Stimulated activated effector memory CD8-positive, alpha-beta T cell treated with anti-CD3 and anti-CD28 coated beads, Interleukin-12 subunit alpha, Interleukin-12 subunit beta, amount 100 ng/mL, for 72 hours (primary cell): Measurements from ENCODE around the gene OR6S1.
"Not testable (repeated sequence)": the region's sequence is repeated elsewhere in the genome, so short reads cannot be mapped to it uniquely, and the experiment has no call there.

Experiments
- ATAC-seq: fragments of 150-1000 bp; cut with Tn5 transposase; 2 replicates; pipeline ENCODE4 v1.10.0; 2021
- DNase-seq, 2 donors: peaks; one replicate each; pipeline ENCODE4 v3.0.0; 2021 to 2022; ENCODE audit warnings: low spot score in 2 of 2
- H3K27ac Mint-ChIP-seq: one replicate; pipeline ENCODE4 v1.8.0; 2022; ENCODE audit warnings: mild to moderate bottlenecking, mixed read lengths
- H3K36me3 Mint-ChIP-seq: one replicate; pipeline ENCODE4 v1.8.0; 2022; ENCODE audit warnings: mild to moderate bottlenecking, mixed read lengths
- H3K4me1 Mint-ChIP-seq: one replicate; pipeline ENCODE4 v1.8.0; 2022; ENCODE audit warnings: mixed read lengths
- H3K4me3 Mint-ChIP-seq: one replicate; pipeline ENCODE4 v1.8.0; 2022; ENCODE audit warnings: mild to moderate bottlenecking, mixed read lengths
- H3K9me3 Mint-ChIP-seq: one replicate; pipeline ENCODE4 v1.8.0; 2022; ENCODE audit warnings: mixed read lengths

Gene OR6S1

DNA sequence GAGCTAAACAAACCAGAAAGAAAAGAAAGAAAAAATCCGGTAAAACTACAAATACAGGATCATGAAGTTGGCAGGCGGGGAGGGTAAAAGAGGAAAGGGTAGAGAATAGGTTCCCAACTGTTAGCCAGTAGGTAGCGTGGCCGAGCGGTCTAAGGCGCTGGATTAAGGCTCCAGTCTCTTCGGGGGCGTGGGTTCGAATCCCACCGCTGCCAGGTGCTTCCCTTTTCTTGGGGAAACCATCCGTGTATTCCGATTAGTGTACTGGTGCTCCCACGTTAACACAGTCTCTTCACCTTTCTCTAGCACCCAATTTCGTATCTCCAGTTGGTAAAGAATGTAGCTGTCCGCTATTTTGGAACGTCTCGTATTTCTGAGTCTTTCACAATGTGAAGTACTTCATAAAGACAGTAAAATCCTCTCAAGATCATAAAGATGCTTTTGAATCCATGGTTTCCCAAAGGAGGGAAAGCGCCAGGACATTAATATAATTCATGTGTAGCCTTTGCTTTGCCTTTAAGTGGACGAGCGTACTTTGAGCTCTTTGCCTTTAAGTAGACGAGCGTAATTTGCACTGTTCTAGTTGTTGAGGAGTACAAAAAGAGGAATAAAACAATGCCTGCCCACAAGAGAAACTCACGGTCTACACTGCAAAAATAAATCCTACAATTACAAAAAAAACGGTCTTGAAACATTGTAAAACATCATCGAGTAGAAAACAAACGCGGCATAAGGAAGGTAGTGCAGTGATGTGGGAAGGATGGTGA is 31.3 kb downstream of the OR6S1 start:
- Mint-ChIP-seq H3K4me3 (no peak overlapping the region), H3K4me1 (peaks cover 21% of the 10 kb centered on the region), H3K27ac (no peak overlapping the region), H3K9me3 (no peaks in the 10 kb centered on the region), H3K36me3 (no peaks in the 10 kb centered on the region)
- ATAC-seq (peak; percentile 29), DNase-seq (peak; percentile 63 to 91)

DNA sequence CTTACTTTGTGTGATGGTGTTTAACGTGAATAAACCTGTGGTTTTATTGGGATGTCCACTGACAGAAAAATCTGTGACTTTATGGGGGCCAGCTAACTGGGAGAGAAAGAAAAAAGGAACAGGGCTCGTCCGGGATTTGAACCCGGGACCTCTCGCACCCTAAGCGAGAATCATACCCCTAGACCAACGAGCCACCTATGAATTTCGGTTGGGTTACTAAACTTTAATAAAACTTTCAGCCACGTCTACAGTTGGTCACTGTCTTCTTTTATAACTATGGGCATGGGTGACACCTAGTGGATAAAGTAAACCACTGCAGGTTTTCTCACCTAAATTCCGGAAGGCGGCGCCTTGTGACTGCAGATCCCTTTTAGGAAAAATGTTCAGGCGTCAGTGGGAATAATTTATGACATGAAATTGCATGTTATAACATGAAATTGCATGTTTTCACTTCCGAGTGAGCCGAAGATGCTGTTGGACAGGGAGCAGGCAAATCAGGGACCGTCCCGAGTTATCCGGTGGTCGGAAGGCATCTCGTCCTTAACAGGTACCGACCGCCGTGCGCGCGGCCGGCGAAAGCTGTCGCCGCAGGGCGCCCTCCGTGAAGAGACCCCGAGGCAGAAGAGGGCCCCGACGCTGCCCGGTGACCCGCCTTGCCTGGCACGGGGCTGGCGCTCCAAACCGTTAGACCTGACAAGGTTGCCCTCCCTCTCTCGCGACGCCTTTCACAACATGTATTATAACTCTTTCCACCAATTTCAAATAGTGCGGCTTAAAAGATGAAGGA is 32.1 kb downstream of the OR6S1 start:
- DNase-seq, result peak; percentile 65 to 91
- H3K4me1 Mint-ChIP-seq, result peaks cover 16% of the 10 kb centered on the region
- no peaks in the 10 kb centered on the region for H3K9me3 Mint-ChIP-seq
- H3K27ac Mint-ChIP-seq, result no peak overlapping the region
- no peak overlapping the region for H3K4me3 Mint-ChIP-seq
- no peaks in the 10 kb centered on the region for H3K36me3 Mint-ChIP-seq
- peak; percentile 40 for ATAC-seq

DNA sequence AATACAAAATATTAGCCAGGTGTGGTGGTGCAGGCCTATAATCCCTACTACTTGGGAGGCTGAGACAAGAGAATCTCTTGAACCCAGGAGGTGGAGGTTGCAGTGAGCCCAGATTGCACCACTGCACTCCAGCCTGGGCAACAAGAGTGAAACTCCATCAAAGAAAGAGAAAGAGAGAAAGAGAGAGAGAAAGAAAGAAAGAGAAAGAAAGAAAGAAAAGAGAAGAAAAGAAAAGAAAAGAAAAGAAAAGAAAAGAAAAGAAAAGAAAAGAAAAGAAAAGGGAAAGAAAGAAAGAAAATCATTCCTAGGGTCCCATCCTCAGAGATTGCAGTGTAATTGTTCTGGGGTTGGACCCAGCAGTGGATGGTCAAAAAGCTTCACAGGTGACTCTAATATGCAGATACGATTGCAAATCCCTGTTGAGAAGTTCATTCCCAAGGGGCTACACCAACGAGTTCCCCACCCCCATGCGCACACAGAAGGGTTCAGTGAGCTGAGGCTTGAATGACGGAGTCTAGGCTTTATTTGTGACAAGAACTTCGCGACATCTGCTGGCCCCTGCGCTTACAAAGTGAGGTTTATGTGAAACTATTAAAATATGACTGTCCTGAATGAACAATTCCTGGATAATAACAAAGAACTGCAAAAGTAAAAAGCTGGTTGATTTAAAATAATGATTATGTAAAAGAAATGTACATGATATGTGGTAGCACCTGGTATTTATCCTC is 32.9 kb downstream of the OR6S1 start:
- Mint-ChIP-seq H3K4me3 (peak overlapping the region; percentile 24), H3K27ac (no peak overlapping the region), H3K4me1 (peaks cover 16% of the 10 kb centered on the region), H3K36me3 (no peaks in the 10 kb centered on the region), H3K9me3 (no peaks in the 10 kb centered on the region)
- no peak for DNase-seq
- no peak for ATAC-seq

DNA sequence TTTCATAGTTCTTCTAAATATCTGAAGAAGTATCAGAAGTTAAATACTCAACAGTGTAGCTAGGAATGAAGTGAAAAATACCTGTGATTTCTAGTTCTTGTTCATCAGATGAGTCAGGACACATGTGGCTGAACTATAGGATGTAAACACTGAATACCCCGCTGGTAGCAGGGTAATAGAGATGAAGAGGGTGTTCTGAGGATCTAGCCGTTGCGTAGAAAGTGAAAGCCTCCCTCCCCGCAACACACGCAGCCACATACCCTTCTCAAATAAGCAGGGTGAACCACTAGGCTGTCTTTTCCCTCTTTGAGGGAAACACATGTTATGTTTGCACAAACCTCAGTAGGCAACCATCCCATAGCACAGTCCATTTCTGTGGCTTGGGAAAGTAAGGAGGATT is 33.9 kb downstream of the OR6S1 start:
- peak; percentile 53 for ATAC-seq
- no peak for DNase-seq
- Mint-ChIP-seq H3K9me3 (no peaks in the 10 kb centered on the region), H3K4me3 (no peak overlapping the region), H3K36me3 (no peaks in the 10 kb centered on the region), H3K4me1 (peaks cover 16% of the 10 kb centered on the region), H3K27ac (no peak overlapping the region)

DNA sequence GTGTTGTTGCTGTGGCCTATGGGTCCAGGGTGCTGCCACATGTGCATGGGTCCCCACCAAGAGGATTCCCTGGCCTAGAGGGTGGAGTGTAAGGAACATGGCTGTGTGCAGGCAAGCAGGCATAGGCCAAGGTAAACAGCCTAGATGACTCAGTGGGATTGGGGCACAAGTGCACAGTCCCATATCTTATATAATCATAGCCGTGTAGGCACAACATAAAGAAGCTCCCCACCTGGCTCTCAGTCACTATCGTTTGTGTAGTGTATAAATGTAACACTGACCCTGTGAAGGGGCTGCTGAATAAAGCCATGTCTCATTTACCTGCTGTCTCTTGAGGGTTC is 34.6 kb downstream of the OR6S1 start:
- Mint-ChIP-seq H3K36me3 (no peaks in the 10 kb centered on the region), H3K4me3 (no peak overlapping the region), H3K4me1 (peaks cover 16% of the 10 kb centered on the region), H3K27ac (no peak overlapping the region), H3K9me3 (no peaks in the 10 kb centered on the region)
- DNase-seq, result no peak
- no peak for ATAC-seq

DNA sequence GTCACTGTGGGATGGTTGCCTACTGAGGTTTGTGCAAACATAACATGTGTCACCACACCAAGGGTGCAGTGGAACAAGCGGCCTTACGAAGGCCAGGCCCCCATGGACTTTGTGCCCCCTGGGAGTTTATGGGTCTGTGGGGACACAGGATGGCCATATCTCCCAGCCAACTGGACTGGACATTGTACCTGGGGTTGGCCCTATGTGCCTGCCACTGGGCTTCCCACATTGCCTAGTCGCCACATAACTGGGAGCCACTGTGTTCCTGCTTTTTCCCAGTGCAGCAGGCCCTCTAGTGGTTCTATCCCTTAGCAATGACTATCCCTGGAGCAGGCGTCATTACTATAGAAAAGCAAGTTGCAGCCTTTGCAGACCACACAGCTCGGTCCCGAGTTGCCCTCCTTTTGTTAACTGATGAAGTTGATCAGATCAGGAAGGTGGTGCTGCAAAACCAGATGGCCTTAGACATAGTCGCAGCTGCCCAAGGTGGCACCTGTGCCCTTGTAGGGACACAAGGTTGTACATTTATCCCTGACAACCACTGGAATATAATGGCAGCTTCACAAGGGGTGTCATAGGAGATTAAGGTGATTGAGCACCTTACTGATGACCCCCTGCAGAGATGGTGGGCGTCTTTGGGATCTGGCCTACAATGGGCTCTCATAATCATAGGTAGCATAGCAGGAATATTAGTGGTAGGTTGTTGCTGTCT is 35.1 kb downstream of the OR6S1 start:
- Mint-ChIP-seq H3K27ac (no peak overlapping the region), H3K4me3 (no peak overlapping the region), H3K36me3 (no peaks in the 10 kb centered on the region), H3K9me3 (no peaks in the 10 kb centered on the region), H3K4me1 (peaks cover 16% of the 10 kb centered on the region)
- ATAC-seq, result no peak
- DNase-seq, result no peak

DNA sequence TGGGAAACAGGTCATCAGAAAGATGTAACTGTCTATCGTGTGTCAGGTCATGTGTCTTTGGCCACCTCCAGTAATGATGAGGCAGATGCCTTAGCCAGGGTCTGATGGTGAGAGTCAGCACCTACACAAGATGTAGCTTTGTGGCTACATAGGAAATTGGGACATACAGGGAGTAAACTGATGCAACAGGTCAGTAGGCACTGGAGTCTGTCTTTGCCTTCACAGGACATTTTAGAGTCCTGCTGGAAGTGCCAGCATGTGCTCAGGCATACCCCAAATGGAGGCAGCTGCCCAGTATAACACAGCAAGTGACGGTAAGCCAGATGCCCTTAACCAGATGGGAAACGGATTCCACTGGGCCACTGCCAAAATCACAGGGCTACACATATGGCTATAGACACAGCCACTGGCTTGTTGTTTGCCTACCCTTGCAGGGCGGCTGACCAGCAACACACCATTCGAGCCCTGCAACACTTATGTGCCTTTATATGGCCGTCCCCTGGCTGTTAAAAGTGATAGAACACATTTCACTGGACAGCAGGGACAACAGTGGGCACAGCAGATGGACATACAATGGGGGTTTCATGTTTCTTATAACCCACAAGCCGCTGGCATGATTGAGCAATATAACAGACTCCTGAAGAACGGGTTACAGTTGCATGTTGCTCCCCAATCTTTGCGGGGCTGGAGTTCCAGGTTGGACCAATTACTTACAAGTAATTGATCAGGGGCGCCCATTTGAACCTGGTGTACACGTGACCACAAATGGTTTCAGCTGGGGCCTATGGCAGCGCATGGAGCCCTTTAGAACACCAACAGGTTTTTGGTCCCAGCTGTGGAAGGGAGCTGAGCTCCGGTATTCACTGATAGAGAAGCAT is 37.4 kb downstream of the OR6S1 start:
- peaks cover 16% of the 10 kb centered on the region for H3K4me1 Mint-ChIP-seq
- H3K4me3 Mint-ChIP-seq, result no peak overlapping the region
- H3K27ac Mint-ChIP-seq, result no peak overlapping the region
- no peaks in the 10 kb centered on the region for H3K9me3 Mint-ChIP-seq
- no peak for DNase-seq
- no peaks in the 10 kb centered on the region for H3K36me3 Mint-ChIP-seq
- ATAC-seq, result no peak

DNA sequence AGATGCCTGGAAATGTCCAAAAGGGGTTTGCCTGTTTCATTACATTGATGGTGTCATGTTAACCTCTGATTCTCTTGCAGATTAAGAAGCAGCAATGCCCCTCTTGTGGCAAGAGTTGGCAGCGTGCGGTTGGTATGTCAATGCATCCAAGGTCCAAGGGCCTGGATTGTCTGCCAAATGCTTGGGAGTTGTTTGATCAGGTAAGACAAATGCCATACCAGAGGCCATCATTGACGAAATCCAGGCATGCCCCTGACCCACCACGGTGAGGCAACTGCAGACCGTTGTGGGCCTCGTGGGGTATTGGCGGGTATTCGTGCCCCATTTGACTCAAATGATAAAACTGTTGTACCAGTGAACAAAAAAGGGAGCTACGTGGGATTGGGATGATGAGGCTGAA is 38.9 kb downstream of the OR6S1 start:
- Mint-ChIP-seq H3K4me1 (peaks cover 6% of the 10 kb centered on the region), H3K27ac (no peak overlapping the region), H3K36me3 (no peaks in the 10 kb centered on the region), H3K9me3 (no peaks in the 10 kb centered on the region), H3K4me3 (no peak overlapping the region)
- DNase-seq (no peak), ATAC-seq (no peak)

DNA sequence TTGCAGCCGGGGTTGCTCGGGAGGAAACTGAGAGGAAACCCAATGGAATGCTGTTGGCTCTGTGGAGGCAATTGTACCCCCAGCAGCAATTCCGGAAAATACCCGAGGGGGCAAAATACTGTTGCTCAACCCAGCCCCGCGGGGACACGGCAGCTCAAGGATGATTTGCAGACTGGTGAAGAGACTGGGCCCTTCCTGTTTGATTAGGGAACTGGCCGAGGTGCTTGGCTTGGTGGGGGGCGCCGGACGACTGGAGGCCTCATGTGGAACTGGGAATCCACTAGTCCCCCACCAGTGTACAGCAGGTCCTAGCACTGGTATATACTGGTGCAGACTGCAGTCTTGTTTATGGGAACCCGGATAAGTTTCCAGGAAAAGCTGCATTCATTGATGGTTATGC is 40.0 kb downstream of the OR6S1 start:
- Mint-ChIP-seq H3K9me3 (no peaks in the 10 kb centered on the region), H3K27ac (no peak overlapping the region), H3K4me3 (no peak overlapping the region), H3K4me1 (no peaks in the 10 kb centered on the region), H3K36me3 (no peaks in the 10 kb centered on the region)
- DNase-seq (no peak), ATAC-seq (no peak)

DNA sequence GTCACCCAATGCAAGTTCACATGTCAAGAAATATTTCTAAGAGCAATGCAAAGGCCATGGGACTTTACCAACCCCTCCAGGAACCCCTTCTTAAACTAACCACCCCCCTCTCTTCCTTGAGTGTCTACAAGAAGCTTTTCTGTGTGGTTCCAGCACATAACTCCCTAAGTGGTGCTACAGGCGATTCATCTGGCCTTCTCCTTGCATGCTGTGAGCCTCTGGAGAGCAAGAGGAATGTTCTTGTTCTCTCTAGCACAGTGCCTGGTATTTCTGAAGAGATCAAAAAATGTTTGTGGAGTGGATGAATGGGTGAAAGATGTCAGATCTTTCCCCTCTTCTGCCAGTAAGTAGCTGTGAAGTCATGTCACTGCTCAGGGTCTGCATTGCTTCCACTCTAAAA is 44.4 kb downstream of the OR6S1 start:
- Mint-ChIP-seq H3K9me3 (no peaks in the 10 kb centered on the region), H3K27ac (no peak overlapping the region), H3K4me3 (no peak overlapping the region), H3K4me1 (no peaks in the 10 kb centered on the region), H3K36me3 (no peaks in the 10 kb centered on the region)
- no peak for ATAC-seq
- DNase-seq, result no peak

DNA sequence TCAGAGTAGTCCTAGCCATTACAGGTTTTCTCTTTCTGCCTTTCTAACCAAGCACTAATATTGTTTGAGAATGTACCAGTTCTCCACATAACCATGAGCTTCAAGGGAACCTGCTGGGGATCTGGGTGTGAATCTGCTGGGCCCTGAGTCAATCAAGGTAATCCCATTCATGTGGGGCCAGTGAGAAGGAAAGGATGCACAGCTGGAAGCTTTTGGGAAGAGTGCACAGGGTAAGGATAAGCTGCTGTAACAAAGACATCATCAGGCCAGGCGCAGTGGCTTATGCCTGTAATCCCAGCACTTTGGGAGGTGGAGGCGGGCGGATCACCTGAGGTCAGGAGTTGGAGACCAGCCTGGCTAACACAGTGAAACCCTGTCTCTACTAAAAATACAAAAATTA is 45.8 kb downstream of the OR6S1 start:
- H3K4me1 Mint-ChIP-seq, DNase-seq, H3K27ac Mint-ChIP-seq, H3K9me3 Mint-ChIP-seq, ATAC-seq, H3K4me3 Mint-ChIP-seq, H3K36me3 Mint-ChIP-seq: not testable (repeated sequence)

DNA sequence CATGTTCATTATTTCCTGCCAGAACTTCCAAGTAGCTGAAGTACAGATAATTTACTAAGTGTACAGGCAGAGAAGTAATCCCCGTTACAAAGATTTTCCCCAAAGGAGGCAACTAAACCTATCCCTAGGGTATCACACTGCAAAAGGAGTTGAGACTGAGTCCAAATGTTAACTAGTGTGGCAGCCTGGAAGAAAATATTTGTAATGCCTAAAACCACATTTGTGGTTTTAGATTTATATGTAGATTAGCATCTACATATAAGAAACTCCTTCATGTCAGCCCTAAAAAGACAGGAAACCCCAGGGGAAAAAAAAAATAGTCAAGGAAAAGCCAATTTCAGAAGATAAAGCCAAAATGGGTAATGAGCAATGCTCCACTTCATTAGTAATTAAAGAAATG is 48.9 kb downstream of the OR6S1 start:
- H3K4me3 Mint-ChIP-seq, result no peak overlapping the region
- no peaks in the 10 kb centered on the region for H3K9me3 Mint-ChIP-seq
- ATAC-seq (no peak), DNase-seq (no peak)
- H3K4me1 Mint-ChIP-seq, result no peaks in the 10 kb centered on the region
- H3K27ac Mint-ChIP-seq, result no peak overlapping the region
- H3K36me3 Mint-ChIP-seq, result no peaks in the 10 kb centered on the region

DNA sequence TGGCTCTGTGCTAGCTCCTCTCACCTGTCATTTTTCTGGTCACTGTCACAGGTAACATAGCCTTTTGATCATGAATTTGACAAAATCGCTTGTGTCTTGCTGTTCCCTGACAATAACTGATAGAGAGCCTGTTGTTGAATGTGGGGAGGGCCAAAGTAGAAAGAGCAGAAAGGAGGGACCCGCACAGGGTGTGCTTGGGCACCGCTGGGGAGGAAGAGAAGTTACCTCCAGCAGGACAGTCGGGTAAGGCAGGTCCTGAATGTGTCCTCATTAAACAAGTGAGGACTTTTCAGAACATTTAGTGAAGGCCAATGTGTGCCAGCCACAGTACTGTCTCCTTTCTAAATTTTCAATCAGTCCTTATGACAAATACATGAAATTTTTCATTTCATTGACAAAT is 50.3 kb downstream of the OR6S1 start, which contains the start of gene RNASE12:
Gene RNASE12, minus strand, starts transcription at position 142 of the 400 bp plus-strand sequence. CDS start 653 bp downstream, outside the sequence.
- no peak within 1 kb of the TSS for H3K4me3 Mint-ChIP-seq

More for the DNA sequence above, 50.3 kb downstream of the OR6S1 start, which contains the start of gene RNASE12:
- ATAC-seq, result no peak
- no peaks in the 10 kb centered on the region for H3K9me3 Mint-ChIP-seq
- no peaks in the 10 kb centered on the region for H3K4me1 Mint-ChIP-seq
- no peak for DNase-seq
- H3K27ac Mint-ChIP-seq, result no peak within 1 kb of the TSS
- no peaks in the 10 kb centered on the region for H3K36me3 Mint-ChIP-seq
